ENCODE data around the gene KCNMA1. TPM values are rescaled to one million over a fixed set of nuclear protein-coding genes. Genes with fewer than 3 reads are reported as not detected.

The KCNMA1 gene
- polyA plus RNA-seq, 1 donor from 2014 or later: 60.8 TPM

DNA sequence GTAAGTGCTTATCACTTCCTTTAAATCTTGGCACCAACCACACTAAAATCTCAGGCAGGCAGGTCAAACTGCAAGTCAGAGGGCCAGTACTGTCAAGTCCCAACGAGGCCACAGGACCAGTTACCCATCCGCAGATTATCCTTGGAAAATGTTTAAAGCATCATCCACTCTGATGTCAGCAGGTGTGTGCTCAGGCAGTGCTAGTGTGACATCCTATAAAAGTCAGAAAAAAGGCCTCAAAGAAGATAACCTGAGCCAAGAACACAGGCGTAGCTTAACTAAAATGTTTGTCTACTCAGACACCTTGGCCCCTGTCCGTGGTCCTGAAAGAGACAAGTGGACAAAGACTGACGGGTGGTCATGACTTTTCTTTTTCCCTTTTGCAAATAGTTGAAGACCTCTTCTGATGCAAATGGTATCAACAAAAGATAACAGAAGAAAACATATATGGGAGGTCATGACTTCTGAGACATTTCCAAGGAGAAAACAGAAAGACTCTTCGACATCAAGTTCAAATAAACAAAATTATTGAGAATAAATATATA lies 309.3 kb downstream of the KCNMA1 start:
- H4K20me1 ChIP-seq (ENCODE audit: insufficient read depth): no peaks in the 10 kb centered on the region
- no peak overlapping the region for H3K4me3 ChIP-seq (ENCODE audit: low read length)
- H3K9me2 ChIP-seq (ENCODE audit: insufficient read depth, low read length): no peaks in the 10 kb centered on the region

DNA sequence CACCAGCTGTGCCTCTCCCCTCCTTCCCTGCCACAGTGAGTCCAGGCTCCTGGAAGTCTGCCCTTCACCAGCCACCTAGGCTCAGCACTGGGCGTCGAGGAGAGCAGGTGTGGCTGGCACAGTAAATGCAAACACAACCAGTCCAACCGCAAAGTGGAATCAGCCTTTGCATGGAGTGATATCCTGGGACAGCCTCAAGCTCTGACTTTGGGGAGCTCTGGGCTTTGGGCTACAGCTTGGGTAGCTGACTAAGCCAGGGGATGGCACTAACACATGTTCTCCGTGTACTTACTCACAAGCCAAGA lies 312.4 kb downstream of the KCNMA1 start:
- Histone ChIP-seq H3K79me2 (replicated peaks; ENCODE audit: insufficient read depth, low read length) (no peaks in the 10 kb centered on the region), H3K9me2 (ENCODE audit: insufficient read depth, low read length) (no peaks in the 10 kb centered on the region), H3K36me3 (ENCODE audit: insufficient read depth, low read length) (no peaks in the 10 kb centered on the region), H3K27me3 (ENCODE audit: insufficient read depth, low read depth, low read length) (no peaks in the 10 kb centered on the region), H3K9me3 (ENCODE audit: low read length) (no peaks in the 10 kb centered on the region), H4K20me1 (ENCODE audit: insufficient read depth) (no peaks in the 10 kb centered on the region), H3K4me2 (ENCODE audit: low read length) (no peak overlapping the region), H3K4me3 (ENCODE audit: low read length) (no peak overlapping the region), H3K27ac (ENCODE audit: low read length) (no peak overlapping the region), H3F3A (ENCODE audit: insufficient read depth, low read length, poor library complexity, severe bottlenecking) (no peaks in the 10 kb centered on the region), H2AFZ (ENCODE audit: low read depth, low read length) (no peak overlapping the region), H3K9ac (ENCODE audit: low read length) (no peak overlapping the region)
- TF ChIP-seq RAD21 (conservative IDR thresholded peaks at IDR 0.05) (no peak), EP300 (conservative IDR thresholded peaks at IDR 0.05; ENCODE audit: poor library complexity, severe bottlenecking) (no peak), POLR2AphosphoS5 (IDR thresholded peaks at IDR 0.05) (no peak), EZH2 (IDR thresholded peaks at IDR 0.05; ENCODE audit: borderline replicate concordance, insufficient read depth, low read length, poor library complexity, severe bottlenecking) (no peak), MXI1 (conservative IDR thresholded peaks at IDR 0.05; ENCODE audit: poor library complexity, severe bottlenecking) (no peak)
- TF ChIP-seq, protein P1, sequence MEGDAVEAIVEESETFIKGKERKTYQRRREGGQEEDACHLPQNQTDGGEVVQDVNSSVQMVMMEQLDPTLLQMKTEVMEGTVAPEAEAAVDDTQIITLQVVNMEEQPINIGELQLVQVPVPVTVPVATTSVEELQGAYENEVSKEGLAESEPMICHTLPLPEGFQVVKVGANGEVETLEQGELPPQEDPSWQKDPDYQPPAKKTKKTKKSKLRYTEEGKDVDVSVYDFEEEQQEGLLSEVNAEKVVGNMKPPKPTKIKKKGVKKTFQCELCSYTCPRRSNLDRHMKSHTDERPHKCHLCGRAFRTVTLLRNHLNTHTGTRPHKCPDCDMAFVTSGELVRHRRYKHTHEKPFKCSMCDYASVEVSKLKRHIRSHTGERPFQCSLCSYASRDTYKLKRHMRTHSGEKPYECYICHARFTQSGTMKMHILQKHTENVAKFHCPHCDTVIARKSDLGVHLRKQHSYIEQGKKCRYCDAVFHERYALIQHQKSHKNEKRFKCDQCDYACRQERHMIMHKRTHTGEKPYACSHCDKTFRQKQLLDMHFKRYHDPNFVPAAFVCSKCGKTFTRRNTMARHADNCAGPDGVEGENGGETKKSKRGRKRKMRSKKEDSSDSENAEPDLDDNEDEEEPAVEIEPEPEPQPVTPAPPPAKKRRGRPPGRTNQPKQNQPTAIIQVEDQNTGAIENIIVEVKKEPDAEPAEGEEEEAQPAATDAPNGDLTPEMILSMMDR (IDR thresholded peaks at IDR 0.05; ENCODE audit: poor library complexity, severe bottlenecking): no peak

More for the DNA sequence above, 309.3 kb downstream of the KCNMA1 start:
- Histone ChIP-seq H3K36me3 (ENCODE audit: insufficient read depth, low read length) (no peaks in the 10 kb centered on the region), H3K4me2 (ENCODE audit: low read length) (no peak overlapping the region), H3F3A (ENCODE audit: insufficient read depth, low read length, poor library complexity, severe bottlenecking) (no peaks in the 10 kb centered on the region), H3K79me2 (replicated peaks; ENCODE audit: insufficient read depth, low read length) (no peaks in the 10 kb centered on the region), H3K9me3 (ENCODE audit: low read length) (no peaks in the 10 kb centered on the region), H3K27ac (ENCODE audit: low read length) (no peak overlapping the region), H3K9ac (ENCODE audit: low read length) (no peak overlapping the region), H3K27me3 (ENCODE audit: insufficient read depth, low read depth, low read length) (no peaks in the 10 kb centered on the region), H2AFZ (ENCODE audit: low read depth, low read length) (no peak overlapping the region)
- TF ChIP-seq EP300 (conservative IDR thresholded peaks at IDR 0.05; ENCODE audit: poor library complexity, severe bottlenecking) (no peak), TAF1 (IDR thresholded peaks at IDR 0.05; ENCODE audit: low read depth) (no peak), EZH2 (IDR thresholded peaks at IDR 0.05; ENCODE audit: borderline replicate concordance, insufficient read depth, low read length, poor library complexity, severe bottlenecking) (no peak), REST (IDR thresholded peaks at IDR 0.05; ENCODE audit: borderline replicate concordance) (no peak), POLR2AphosphoS5 (IDR thresholded peaks at IDR 0.05) (no peak), MXI1 (conservative IDR thresholded peaks at IDR 0.05; ENCODE audit: poor library complexity, severe bottlenecking) (no peak), RAD21 (conservative IDR thresholded peaks at IDR 0.05) (no peak), SMC3 (conservative IDR thresholded peaks at IDR 0.05; ENCODE audit: poor library complexity) (no peak)
- TF ChIP-seq, protein P1 (IDR thresholded peaks at IDR 0.05; ENCODE audit: poor library complexity, severe bottlenecking): no peak

Data from neural cell (in vitro differentiated cells).